ENCODE data around the gene SNRNP70.
"Not testable (repeated sequence)": the region's sequence is repeated elsewhere in the genome, so short reads cannot be mapped to it uniquely, and the experiment has no call there.

DNA sequence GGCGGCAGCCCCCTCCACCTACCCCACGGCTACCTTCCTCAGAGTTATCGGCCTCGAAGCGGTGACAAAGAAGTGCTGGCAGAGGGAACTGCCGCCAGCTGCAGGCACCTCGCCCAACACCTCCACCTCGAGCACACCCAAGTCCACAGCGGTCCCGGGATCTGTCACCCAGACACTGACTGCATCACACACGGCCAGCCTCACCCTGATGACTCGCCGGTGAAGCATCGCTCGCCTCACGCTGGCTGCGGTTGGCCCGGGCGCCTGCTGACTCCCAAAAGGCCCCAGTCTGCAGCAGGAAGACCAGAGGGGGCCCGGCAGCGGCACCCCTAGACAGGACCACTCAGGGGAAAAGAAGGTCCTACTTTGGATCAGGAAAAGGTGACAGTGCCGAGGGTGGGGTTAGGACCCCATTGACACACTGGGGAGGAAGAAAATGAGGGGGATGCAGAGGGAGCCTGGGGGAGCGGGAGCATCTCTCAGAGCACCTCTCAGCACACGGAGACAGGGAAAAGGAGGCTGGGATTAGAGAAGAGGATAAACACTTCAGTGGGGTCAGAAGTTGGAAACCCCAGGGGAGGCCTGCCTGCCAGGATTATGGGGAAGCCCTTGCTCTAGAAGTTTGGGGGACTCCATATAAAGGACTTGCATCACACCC, 34.7 kb upstream of the SNRNP70 start:
- TF ChIP-seq EZH2 (IDR thresholded peaks at IDR 0.05; ENCODE audit: low read length, missing control alignments); CTCF (conservative IDR thresholded peaks at IDR 0.05 in 1 of 2, IDR thresholded peaks at IDR 0.05 in 1 of 2; ENCODE audit: low read depth in 1 of 2, low read length in 2 of 2): not testable (repeated sequence)
